T47D (cell line): ENCODE data around the gene DDO.

ENCODE experiments used
- DNase-seq, 2 experiments: peaks; one replicate each; pipeline versions ENCODE4 v3.0.0 to v3.0.0-alpha.2; 2011 to 2012; ENCODE audit warnings: low read depth in 1 of 2, low spot score in 1 of 2
- JUND ChIP-seq: IDR thresholded peaks from 2 replicates; pipeline ENCODE4 v1.6.1; 2012; ENCODE audit warnings: low read depth
- in situ Hi-C: cut with HindIII; loops from 2 replicates; pipeline ENCODE4 v1.10.0; 2016; ENCODE audit warnings: low sequenced_read_pairs, low pct_unique_long_range_greater_than_20kb

Gene DDO

DNA sequence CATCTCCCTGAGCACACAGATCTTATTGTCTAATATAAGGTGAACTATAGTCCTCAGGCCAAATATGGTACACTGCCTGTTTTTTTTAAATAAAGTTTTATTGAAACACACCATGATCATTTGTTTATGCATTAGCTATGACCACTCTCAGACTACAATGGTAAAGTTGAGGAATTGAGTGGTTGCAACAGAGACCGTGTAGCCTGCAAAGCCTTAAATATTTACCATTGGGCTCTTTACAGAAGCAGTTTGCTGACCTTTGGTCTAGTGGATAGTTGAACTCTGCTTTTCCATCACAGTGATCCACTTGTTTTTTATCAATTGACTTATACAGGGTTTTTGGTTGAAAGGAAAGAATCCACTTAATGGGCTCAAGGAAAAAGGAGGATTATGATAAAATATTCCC, 29.9 kb downstream of the DDO start:
- in situ Hi-C loops, result no loop called here
- TF ChIP-seq JUND, result no peak

DNA sequence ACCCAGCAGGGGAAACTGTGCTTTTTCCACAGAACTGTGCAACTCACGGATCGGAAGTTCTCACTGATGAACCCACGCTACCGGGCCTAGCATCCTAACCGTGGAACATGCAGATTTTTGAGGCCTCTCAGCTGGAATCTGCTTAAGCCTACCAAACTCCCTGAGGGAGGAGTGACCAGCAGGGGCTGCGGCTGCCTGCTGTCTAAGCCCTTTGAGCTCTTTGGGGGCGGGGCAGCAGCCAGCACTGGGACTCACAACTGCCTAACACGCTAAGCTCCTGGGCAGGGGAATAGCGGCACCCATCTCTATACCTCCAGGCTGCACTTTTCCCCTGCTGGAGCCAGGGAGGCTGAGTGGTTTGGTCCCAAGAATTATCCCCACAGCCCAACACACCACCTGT, 36.8 kb downstream of the DDO start:
- DNase-seq, result no peak
- in situ Hi-C loops, result no loop called here
- no peak for TF ChIP-seq JUND

More for the DNA sequence above, 29.9 kb downstream of the DDO start:
- DNase-seq, result no peak

DNA sequence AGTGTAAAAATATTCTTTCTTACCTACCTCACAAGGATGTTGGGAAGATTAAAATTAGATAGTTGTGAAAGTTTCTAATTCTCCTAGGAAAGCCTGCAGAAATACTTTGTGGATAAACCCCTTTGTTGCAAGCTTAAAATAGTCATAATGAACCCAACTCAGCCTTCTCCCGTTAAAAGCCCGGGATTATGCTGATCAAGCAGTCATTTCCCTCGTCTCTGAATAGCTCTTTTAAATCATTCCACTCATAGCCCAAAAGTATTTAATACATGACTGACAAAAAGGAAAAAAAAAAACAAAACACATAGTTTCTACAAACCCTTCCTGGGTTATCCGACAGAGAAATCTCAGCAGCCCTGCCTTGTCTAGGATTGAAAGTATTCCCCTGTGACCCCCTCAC, 46.3 kb downstream of the DDO start:
- in situ Hi-C loops, result no loop called here
- no peak for TF ChIP-seq JUND

DNA sequence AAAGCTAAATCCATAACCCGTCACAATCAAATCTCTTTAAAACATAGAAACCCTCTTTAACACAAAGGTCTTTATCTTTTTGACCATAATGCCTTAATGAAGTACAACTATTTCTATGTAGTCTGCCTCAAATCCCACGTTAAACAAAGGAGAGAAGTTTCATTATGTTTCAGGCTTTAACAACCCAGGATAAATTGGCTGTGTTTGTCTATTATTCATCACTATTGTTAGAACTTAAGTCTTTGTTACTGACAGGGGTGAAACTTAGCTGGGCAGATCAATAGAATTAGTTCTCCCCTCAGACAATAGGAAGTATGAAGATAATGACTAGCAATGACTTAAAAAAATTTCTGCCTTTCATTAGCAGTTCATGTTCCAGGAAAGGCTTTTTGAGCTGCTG, 47.1 kb downstream of the DDO start:
- no peak for DNase-seq
- no peak for TF ChIP-seq JUND
- in situ Hi-C loops, result no loop called here

More for the DNA sequence above, 46.3 kb downstream of the DDO start:
- no peak for DNase-seq

DNA sequence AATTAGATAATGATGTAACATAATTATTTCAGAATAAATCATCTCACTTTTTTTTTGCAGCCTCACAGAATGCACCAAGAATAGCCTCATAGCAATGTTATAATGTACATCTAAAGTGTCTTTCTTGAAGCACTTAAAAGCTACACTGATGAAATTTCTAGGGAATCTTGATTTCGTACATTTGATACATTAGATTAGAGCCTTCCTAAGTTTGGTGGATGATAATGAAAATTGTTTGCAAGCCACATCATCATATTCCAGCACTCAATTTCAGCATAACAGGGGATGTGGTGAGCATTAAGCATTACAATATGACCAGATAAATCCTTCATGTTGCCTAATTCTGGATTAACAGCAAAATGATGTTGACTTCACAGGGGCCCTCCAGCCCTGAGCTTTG, 47.5 kb downstream of the DDO start:
- no peak for TF ChIP-seq JUND
- in situ Hi-C loops, result no loop called here
- DNase-seq, result no peak

DNA sequence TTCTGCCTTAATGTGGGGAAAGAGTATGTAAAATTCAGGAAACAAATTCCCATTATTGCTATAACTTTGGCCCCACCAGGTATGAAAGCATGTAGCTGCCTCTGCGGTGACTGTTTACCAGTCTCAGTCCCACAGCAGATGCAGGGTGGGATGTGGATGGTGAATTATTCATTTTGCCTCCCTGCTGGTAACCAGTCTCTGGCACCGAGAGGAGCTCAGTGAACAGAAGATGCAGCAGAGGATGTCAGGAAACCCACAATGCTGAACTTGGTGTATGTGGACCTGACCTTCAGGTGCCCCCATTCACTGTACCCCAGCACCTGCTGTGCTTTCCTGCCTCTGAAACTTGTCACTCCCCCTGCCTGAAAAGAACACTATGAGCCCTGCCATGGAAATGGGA, 48.4 kb downstream of the DDO start:
- in situ Hi-C loops, result no loop called here
- no peak for TF ChIP-seq JUND
- DNase-seq, result no peak

DNA sequence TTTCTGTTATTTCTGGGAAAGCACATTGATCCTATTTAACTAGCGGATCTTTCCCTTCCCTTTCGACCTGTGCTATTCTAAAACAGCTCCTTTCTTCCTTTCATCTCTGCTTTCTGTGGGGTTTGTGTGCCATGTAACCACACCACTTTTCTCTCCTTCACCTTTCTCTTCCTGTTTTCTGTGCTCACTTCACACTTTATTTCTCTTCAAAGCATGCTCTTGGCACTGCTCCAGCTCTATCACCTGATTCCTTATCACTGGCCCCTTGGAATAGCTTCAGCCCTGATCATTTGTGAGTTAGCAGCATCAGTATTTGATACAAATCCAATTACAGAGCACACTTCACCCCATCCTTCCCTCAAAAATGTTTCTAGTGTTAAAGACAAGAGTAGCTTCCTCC, 49.1 kb downstream of the DDO start:
- no peak for DNase-seq
- in situ Hi-C loops, result no loop called here
- no peak for TF ChIP-seq JUND

DNA sequence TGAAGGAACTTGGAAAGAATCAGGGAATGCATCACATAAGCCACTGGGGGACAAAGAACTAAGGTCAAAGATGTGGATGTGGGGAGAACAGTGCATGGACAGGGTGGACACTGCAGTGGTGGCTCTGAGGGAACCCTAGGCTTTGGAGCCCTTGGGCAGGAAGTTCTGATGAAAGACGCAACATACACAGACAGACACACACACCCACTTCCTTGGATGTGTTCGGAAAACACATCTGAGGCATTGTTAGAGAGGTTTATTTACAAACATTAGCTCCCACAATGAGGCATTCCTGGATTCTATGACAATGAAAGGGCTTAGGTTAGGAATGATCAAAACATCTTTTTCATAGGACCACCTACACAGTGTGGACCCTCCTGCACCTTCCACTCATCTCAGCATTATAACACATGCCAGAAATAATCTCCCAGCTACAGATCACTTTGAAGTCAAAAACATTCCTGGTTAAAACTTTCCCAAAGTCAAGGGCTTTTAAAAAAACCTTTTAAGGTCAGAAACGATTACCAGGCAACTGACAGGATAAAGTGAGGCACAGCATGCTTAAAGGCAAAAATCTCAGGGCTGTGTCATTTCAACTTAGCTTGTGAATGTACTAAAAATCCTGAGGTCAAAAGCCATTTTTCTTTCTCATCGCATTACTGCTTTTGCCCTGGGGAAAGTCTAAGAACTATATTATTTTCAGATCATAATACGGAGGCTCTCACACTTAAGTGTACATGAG, 50.8 kb downstream of the DDO start:
- no peak for DNase-seq
- TF ChIP-seq JUND, result no peak
- in situ Hi-C loops, result no loop called here

DNA sequence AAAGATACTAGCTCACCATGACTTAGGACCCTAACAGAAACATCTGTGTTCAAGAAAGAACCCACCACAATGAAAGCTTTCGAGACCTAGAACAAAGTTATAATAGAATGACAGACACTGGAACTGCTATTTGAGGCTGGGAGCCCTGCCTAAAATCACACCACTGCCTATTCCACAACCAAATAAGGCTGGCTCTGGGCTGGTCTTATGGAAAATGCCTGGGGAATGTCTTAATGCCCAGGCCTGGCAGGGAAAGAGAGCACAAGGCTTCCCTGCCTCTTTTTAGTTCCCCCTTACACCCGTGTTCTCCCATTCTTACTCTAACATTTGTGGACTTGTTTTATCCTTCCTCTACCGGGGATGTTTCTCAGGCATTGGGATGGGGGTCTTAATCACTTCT, 51.6 kb downstream of the DDO start:
- DNase-seq, result no peak
- in situ Hi-C loops, result no loop called here
- TF ChIP-seq JUND, result no peak

DNA sequence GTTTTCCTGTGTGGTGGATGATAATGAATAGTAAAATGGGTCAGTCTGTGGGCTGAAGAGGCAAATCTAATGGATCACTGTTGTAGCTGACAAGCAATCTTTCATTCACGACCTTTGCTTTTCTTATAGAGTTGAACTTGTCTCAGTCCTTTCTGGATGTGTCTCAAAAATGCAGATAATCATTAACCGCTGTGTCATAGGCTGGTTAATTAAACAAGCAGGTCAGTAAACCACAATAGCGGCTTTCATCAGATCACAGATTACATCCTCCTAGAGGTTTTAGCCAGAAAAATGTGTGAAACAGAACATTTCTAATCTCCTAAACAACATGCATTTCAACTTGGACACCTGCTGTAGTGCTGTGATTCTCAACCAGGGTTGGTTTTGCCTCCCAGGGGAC, 54.7 kb downstream of the DDO start:
- in situ Hi-C loops, result no loop called here
- DNase-seq, result no peak
- no peak for TF ChIP-seq JUND

DNA sequence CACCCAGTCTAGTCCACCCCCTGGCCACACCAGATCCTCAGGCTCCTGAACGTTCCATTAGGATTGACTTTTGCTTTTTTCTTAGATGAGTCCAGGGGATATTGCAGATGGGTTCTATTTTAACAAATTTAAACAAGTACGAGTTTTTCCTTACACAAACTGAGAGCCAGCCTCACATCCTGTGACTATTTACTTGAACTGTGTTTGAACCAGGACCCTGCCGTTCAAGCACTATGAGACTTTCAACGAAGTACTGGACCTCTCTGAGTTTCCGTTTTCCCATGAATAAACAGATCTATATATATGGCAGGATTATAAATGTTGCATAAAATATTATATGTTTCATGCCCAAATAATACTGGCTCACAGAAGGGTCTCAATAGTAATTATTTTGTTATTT, 55.8 kb downstream of the DDO start:
- in situ Hi-C loops, result no loop called here
- no peak for DNase-seq
- TF ChIP-seq JUND, result no peak

DNA sequence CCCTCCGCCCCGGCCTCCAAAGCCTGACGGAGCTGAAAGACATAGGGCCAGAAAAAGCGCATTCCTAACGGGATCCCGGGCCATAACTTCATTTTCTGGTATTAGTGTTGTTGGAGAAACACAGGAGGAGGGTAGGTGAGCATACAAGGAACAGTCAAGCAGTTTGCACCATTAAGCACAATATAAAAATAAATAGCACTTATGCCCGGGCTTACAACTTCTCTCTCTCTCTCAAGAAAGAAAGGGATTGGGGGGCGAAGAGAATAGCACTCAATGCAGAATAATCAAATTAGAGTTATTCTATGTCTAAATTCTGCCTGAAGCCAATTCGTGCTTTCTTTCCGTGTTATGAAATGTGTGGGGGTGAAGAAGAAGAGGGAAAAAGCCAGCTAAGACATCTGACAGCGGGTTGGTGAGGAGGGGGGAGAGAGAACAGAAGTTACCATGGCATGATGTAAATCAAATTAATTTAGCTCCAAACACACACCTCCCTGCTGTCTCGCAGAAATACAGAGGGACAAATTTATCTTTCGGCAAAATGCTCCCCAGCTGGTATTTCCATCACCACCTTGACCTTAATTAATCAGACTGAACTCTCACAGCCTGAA, 56.7 kb downstream of the DDO start:
- no peak for TF ChIP-seq JUND
- in situ Hi-C loops, result no loop called here
- no peak for DNase-seq

DNA sequence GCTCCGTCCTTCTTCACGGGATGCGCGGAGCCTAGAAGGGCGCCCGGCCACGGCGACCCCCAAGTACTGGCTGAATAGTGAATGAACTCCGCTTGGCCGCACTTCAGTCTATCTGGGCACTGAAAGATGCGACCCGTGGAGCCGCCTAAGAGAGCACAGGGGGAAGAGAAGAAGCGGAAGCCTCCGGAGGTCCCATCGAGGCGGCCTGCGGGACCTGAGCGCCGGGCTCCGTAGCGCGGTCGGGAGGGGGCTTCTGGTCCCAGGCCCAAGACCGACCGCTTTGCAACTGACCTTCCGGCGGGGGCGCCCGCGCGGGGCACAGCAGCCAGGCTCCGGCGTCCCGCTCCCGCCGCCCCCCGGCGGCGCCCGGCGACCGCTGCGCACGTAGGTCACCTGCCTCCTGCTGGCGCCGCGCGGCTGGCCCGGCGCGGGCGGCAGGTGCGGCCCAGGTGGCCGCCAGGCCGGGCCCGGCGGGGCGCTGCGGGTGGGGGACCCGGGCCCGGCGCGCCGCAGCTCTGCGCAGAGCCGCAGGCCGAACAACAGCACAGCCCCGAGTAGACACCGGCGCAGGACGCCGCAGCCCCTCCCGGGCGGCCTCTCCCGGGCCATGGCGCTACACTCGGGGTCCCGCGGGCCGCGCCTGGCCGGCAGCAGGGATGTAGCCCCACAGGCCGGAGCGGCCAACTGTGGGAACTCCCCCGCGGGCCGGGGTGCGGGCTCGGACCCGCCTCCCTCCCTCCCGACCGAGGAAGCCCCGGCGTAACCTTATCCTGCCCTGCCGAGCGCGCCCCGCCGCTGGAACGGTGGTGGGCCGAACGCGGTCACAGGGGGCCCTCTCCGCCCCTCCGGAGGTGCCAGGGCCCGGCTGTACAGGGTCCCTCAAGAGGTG, 57.5 kb downstream of the DDO start, which contains the start of gene METTL24:
TSS of gene METTL24 (minus strand) at position 686 of the 889 bp plus-strand sequence. CDS start at position 609, 77 bp downstream.
- no peak for DNase-seq
- in situ Hi-C loops, result no loop called here
- no peak for TF ChIP-seq JUND
